Kidney epithelial cell (primary cell): ENCODE results near the gene NOPCHAP1. TPM values are rescaled to one million over a fixed set of nuclear protein-coding genes. Genes with fewer than 3 reads are reported as not detected.

ENCODE experiments used
- DNase-seq: peaks from one replicate; pipeline ENCODE4 v3.0.0-alpha.2; 2010; ENCODE audit warnings: low read depth
- H3K27me3 ChIP-seq: 2 replicates; pipeline ENCODE4 v1.6.0; 2011; ENCODE audit warnings: low read length; ENCODE audit not compliant: control insufficient read depth, insufficient read depth
- H3K36me3 ChIP-seq: 2 replicates; pipeline ENCODE4 v1.5.1; 2011; ENCODE audit warnings: low read length; ENCODE audit not compliant: control insufficient read depth, insufficient read depth
- H3K4me3 ChIP-seq: 2 replicates; pipeline ENCODE4 v1.5.1; 2011; ENCODE audit warnings: low read depth, mild to moderate bottlenecking, control low read depth, low read length
- CTCF ChIP-seq: IDR thresholded peaks from 2 replicates; pipeline ENCODE4 v1.5.1; 2011; ENCODE audit warnings: mild to moderate bottlenecking, moderate library complexity, low read length, control low read depth, inconsistent platforms; ENCODE audit not compliant: insufficient read depth, poor library complexity, severe bottlenecking
- total RNA-seq: library from RNA; depleted of rRNA; stranded (reverse); fragments of >200 nt; gene quantifications from 2 replicates; pipeline ENCODE4 v1.2.3, GENCODE V29; 2015

The NOPCHAP1 gene
- total RNA-seq, 1 donor from 2014 or later = 9.9 TPM

DNA sequence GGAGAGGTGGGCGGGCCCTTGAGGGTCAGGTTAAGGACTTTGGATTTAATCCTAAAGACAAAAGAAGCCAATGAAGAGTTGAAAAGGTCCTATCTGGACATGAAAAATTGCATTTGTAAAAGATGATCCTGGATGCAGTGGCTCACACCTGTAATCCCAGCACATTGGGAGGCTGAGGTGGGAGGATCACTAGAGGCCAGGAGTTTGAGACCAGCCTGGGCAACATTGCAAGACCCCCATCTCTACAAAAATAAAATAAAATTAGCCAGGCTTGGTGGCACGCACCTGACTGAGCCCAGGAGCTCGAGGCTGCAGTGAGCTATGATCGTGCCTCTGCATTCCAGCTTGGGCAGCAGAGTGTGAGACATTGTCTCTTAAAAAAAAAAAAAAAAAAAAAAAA is 25.7 kb upstream of the NOPCHAP1 start:
- H3K4me3 ChIP-seq = no peak overlapping the region
- H3K27me3 ChIP-seq = no peaks in the 10 kb centered on the region
- no peak for TF ChIP-seq CTCF
- H3K36me3 ChIP-seq = no peaks in the 10 kb centered on the region
- no peak for DNase-seq

DNA sequence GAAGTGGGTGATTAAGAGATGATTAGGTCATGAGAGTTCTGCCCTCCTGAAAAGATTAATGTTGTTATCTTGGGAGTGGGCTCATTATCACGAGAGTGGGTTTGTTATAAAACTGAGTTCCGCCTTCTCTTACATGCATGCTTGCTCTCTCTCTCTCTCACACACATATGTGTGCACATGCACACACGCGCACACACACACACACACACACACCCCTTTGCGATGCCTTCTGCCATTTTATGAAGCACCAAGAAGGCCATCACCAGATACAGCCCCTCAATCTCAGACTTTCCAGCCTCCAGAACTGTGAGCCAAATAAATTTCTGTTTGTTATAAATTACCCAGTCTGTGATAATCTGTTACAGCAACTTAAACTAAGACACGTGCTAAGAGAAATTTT is 22.4 kb upstream of the NOPCHAP1 start:
- Histone ChIP-seq H3K4me3 (no peak overlapping the region), H3K27me3 (no peaks in the 10 kb centered on the region), H3K36me3 (no peaks in the 10 kb centered on the region)
- no peak for TF ChIP-seq CTCF
- no peak for DNase-seq

GRCh38 chr12:104964167-104964855 is 21.8 kb upstream of the NOPCHAP1 start:
- TF ChIP-seq CTCF = no peak
- Histone ChIP-seq H3K4me3 (no peak overlapping the region), H3K36me3 (no peaks in the 10 kb centered on the region), H3K27me3 (no peaks in the 10 kb centered on the region)
- no peak for DNase-seq

GRCh38 chr12:104964856-104965205 is 21.3 kb upstream of the NOPCHAP1 start:
- no peak overlapping the region for H3K4me3 ChIP-seq
- no peak for TF ChIP-seq CTCF
- H3K36me3 ChIP-seq = no peaks in the 10 kb centered on the region
- no peak for DNase-seq
- H3K27me3 ChIP-seq = no peaks in the 10 kb centered on the region

- DNase-seq = no peak
- Histone ChIP-seq H3K4me3 (no peak overlapping the region), H3K27me3 (no peaks in the 10 kb centered on the region), H3K36me3 (no peaks in the 10 kb centered on the region)
- TF ChIP-seq CTCF = no peak
These were observed 19.4 kb upstream of the NOPCHAP1 start for GRCh38 chr12:104966677-104967076.

DNA sequence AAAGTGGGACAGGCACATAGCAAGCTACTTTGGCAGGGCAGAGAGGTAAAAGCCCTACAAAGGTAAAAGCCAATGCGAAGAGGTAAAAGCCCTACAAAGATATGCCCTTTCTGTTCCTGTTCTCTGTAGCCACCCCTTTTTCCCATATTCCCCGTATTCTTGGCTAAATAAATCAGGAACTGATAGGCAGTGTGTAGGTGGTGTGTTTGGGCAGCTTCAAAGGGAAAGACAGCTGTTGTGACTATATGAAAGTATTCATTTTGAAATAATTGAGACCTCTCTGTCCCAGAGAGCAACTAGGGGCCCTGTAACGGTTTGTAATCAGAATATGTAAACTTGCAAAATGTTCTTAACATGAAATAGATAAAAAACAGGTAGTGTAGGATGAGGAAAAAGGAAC is 16.8 kb upstream of the NOPCHAP1 start:
- Histone ChIP-seq H3K4me3 (no peak overlapping the region), H3K36me3 (no peaks in the 10 kb centered on the region), H3K27me3 (no peaks in the 10 kb centered on the region)
- TF ChIP-seq CTCF = no peak
- no peak for DNase-seq
